HEK293T (cell line): Measurements from ENCODE around the gene SYT15.

Source experiments
- ARNT ChIP-seq: fragments of 450-650 bp; IDR thresholded peaks from 2 replicates; pipeline ENCODE4 v1.6.1; 2017; ENCODE audit warnings: mild to moderate bottlenecking
- BHLHE40 ChIP-seq: fragments of 450-650 bp; IDR thresholded peaks from 2 replicates; pipeline ENCODE4 v1.6.1; 2016; ENCODE audit warnings: mild to moderate bottlenecking, moderate library complexity, borderline replicate concordance
- FOXK2 ChIP-seq: fragments of 450-650 bp; IDR thresholded peaks from 2 replicates; pipeline ENCODE4 v1.6.1; 2016; ENCODE audit warnings: mild to moderate bottlenecking
- FOXM1 ChIP-seq: fragments of 450-650 bp; IDR thresholded peaks from 2 replicates; pipeline ENCODE4 v1.6.1; 2017; ENCODE audit warnings: mild to moderate bottlenecking, borderline replicate concordance
- LEF1 ChIP-seq: fragments of 450-650 bp; IDR thresholded peaks from 2 replicates; pipeline ENCODE4 v1.6.1; 2017; ENCODE audit warnings: mild to moderate bottlenecking, borderline replicate concordance
- NFRKB ChIP-seq: fragments of 450-650 bp; IDR thresholded peaks from 2 replicates; pipeline ENCODE4 v1.6.1; 2016; ENCODE audit warnings: mild to moderate bottlenecking, moderate library complexity
- SP1 ChIP-seq: fragments of 450-650 bp; IDR thresholded peaks from 2 replicates; pipeline ENCODE4 v1.6.1; 2017
- SUZ12 ChIP-seq: fragments of 450-650 bp; IDR thresholded peaks from 2 replicates; pipeline ENCODE4 v1.6.1; 2016; ENCODE audit warnings: mild to moderate bottlenecking
- TARDBP ChIP-seq: fragments of 450-650 bp; IDR thresholded peaks from 2 replicates; pipeline ENCODE4 v1.6.1; 2016
- ZNF384 ChIP-seq: fragments of 450-650 bp; IDR thresholded peaks from 2 replicates; pipeline ENCODE4 v1.6.1; 2016

DNA sequence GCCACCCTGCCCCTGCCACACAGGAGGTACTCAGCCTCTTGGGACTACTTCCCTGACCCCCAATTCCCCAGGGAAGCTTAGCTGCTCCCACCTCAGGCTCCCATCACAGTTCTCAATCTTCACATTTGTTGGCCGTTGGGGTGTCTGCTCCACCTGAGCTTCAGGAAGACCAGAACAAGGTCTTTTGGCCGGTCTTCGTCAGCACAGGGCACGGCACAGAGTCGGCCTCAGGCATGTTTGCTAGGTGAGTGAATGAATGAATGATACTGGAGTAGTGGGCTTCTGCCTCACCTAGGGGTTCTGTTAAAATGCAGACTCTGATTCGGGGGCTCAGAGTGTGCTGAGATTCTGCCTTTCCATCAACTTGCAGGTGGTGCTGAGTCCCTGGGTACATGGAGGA is 42.8 kb upstream of the SYT15 start:
- TF ChIP-seq ARNT (no peak), FOXM1 (no peak), SP1 (no peak), TARDBP (no peak), BHLHE40 (no peak), SUZ12 (no peak), ZNF384 (no peak), NFRKB (no peak), LEF1 (no peak), FOXK2 (no peak)
